H1 (cell line): ENCODE results near the gene RAB3C. TPM values are rescaled to one million over a fixed set of nuclear protein-coding genes. Genes with fewer than 3 reads are reported as not detected.
"Not testable (repeated sequence)": the region's sequence is repeated elsewhere in the genome, so short reads cannot be mapped to it uniquely, and the experiment has no call there.

Source experiments
- CTCF ChIA-PET: fragments of 300-600 bp; sonication (Branson Sonifier 250); formaldehyde crosslinking; loops from one replicate; lab custom pipeline; 2021; ENCODE audit not compliant: partially characterized antibody; lab: Charles Lee
- POLR2A ChIA-PET: fragments of 300-600 bp; sonication (Branson Sonifier 250); formaldehyde crosslinking; loops from one replicate; lab custom pipeline; 2021; ENCODE audit warnings: inconsistent platforms; ENCODE audit not compliant: partially characterized antibody; lab: Charles Lee
- DNase-seq, 2 experiments: peaks; one replicate each; pipeline versions ENCODE4 v3.0.0 to v3.0.0-alpha.2; 2010 to 2022; ENCODE audit warnings: low spot score in 2 of 2, low read depth in 1 of 2, mixed read lengths in 1 of 2
- FAIRE-seq: peaks from 2 replicates; lab custom pipeline; 2011; peaks lifted over from hg19 to GRCh38; lab: Jason Lieb, UNC
- H2AFZ ChIP-seq: 2 replicates; pipeline ENCODE4 v1.8.1; 2012; ENCODE audit warnings: low read length, inconsistent platforms
- H2AK5ac ChIP-seq: 2 replicates; pipeline ENCODE4 v1.6.1; 2013; ENCODE audit warnings: low read depth, low read length
- H2BK120ac ChIP-seq: replicated peaks from 2 replicates; pipeline ENCODE3; 2013; ENCODE audit warnings: low read depth, low read length, inconsistent platforms
- H2BK12ac ChIP-seq: 2 replicates; pipeline ENCODE4 v1.6.1; 2013; ENCODE audit warnings: low read depth, low read length
- H2BK15ac ChIP-seq: 2 replicates; pipeline ENCODE4 v1.6.1; 2013; ENCODE audit warnings: low read length
- H2BK20ac ChIP-seq: 2 replicates; pipeline ENCODE4 v1.6.1; 2013; ENCODE audit warnings: low read length
- H2BK5ac ChIP-seq: 2 replicates; pipeline ENCODE4 v1.6.1; 2013; ENCODE audit warnings: low read depth, low read length
- H3K14ac ChIP-seq: 2 replicates; pipeline ENCODE4 v1.6.1; 2013; ENCODE audit warnings: inconsistent platforms; ENCODE audit not compliant: insufficient read length
- H3K18ac ChIP-seq: 2 replicates; pipeline ENCODE4 v1.6.1; 2013; ENCODE audit warnings: low read length; ENCODE audit errors: extremely low read depth
- H3K23ac ChIP-seq: 2 replicates; pipeline ENCODE4 v1.6.1; 2013; ENCODE audit warnings: inconsistent platforms; ENCODE audit not compliant: insufficient read length
- H3K23me2 ChIP-seq: 2 replicates; pipeline ENCODE4 v1.6.1; 2013; ENCODE audit warnings: low read depth, low read length
- H3K27ac ChIP-seq: 2 replicates; pipeline ENCODE4 v1.6.1; 2011; ENCODE audit warnings: low read depth, low read length, inconsistent platforms
- H3K27me3 ChIP-seq, 4 experiments: replicated peaks in 1 of 4; 1 replicate in 1 of 4; 2 replicates in 3 of 4; pipeline versions ENCODE4 v1.6.1 to v1.8.1; 2011 to 2013; ENCODE audit warnings: low read length in 3 of 4, mild to moderate bottlenecking in 3 of 4, inconsistent platforms in 2 of 4, mixed read lengths in 2 of 4, moderate library complexity in 1 of 4; ENCODE audit not compliant: control insufficient read depth in 3 of 4, insufficient read depth in 3 of 4; ENCODE audit errors: extremely low read depth in 1 of 4
- H3K36me3 ChIP-seq, 4 experiments: 2 replicates each; pipeline versions ENCODE4 v1.6.1 to v1.8.1; 2011 to 2013; ENCODE audit warnings: mild to moderate bottlenecking in 4 of 4, low read length in 3 of 4, moderate library complexity in 2 of 4, control low read depth in 1 of 4, inconsistent platforms in 1 of 4; ENCODE audit not compliant: insufficient read depth in 4 of 4, control insufficient read depth in 2 of 4
- H3K4ac ChIP-seq: replicated peaks from 2 replicates; pipeline ENCODE3; 2013; ENCODE audit warnings: low read length, low read depth, mixed read lengths, inconsistent platforms; ENCODE audit not compliant: insufficient read length
- H3K4me1 ChIP-seq, 4 experiments: replicated peaks in 1 of 4; 1 replicate in 1 of 4; 2 replicates in 3 of 4; pipeline versions ENCODE4 v1.6.1 to v1.8.1; 2011 to 2013; ENCODE audit warnings: low read length in 3 of 4, inconsistent platforms in 2 of 4, mixed read lengths in 1 of 4; ENCODE audit not compliant: insufficient read depth in 4 of 4, control insufficient read depth in 3 of 4
- H3K4me2 ChIP-seq, 2 experiments: 2 replicates each; pipeline versions ENCODE4 v1.6.1 to v1.8.1; 2011 to 2013; ENCODE audit warnings: low read depth in 2 of 2, low read length in 2 of 2, control low read depth in 1 of 2, inconsistent platforms in 1 of 2, mild to moderate bottlenecking in 1 of 2; ENCODE audit not compliant: insufficient read depth in 1 of 2
- H3K4me3 ChIP-seq, 4 experiments: fragments of 200-600, 300-600 bp in 1 of 4; sonication (generic), shearing (Covaris generic), sonication (Bioruptor Twin) in 1 of 4; 2 replicates each; pipeline versions ENCODE4 v1.5.1 to v1.8.1; 2011 to 2016; ENCODE audit warnings: low read length in 4 of 4, low read depth in 3 of 4, control low read depth in 2 of 4, inconsistent platforms in 2 of 4, mild to moderate bottlenecking in 2 of 4, mixed read lengths in 1 of 4, moderate library complexity in 1 of 4; ENCODE audit not compliant: insufficient read depth in 2 of 4; ENCODE audit errors: extremely low read depth in 1 of 4
- H3K56ac ChIP-seq: replicated peaks from 2 replicates; pipeline ENCODE3; 2013; ENCODE audit warnings: low read depth, mild to moderate bottlenecking, mixed read lengths, low read length, inconsistent platforms; ENCODE audit not compliant: insufficient read length
- H3K79me1 ChIP-seq: 2 replicates; pipeline ENCODE4 v1.6.1; 2013; ENCODE audit warnings: low read depth, low read length, control low read depth
- H3K79me2 ChIP-seq, 2 experiments: 2 replicates each; pipeline versions ENCODE4 v1.6.1 to v1.8.1; 2012 to 2013; ENCODE audit warnings: low read length in 2 of 2, mild to moderate bottlenecking in 2 of 2, inconsistent platforms in 1 of 2; ENCODE audit not compliant: insufficient read depth in 2 of 2, control insufficient read depth in 1 of 2
- H3K9ac ChIP-seq, 4 experiments: replicated peaks in 1 of 4; 1 replicate in 1 of 4; 2 replicates in 3 of 4; pipeline versions ENCODE4 v1.6.1 to v1.8.1; 2011 to 2013; ENCODE audit warnings: low read depth in 3 of 4, low read length in 3 of 4, control low read depth in 2 of 4, mild to moderate bottlenecking in 2 of 4, moderate library complexity in 2 of 4, inconsistent platforms in 1 of 4; ENCODE audit errors: extremely low read depth in 1 of 4
- H3K9me3 ChIP-seq, 2 experiments: 2 replicates each; pipeline versions ENCODE4 v1.6.1 to v1.8.1; 2012 to 2013; ENCODE audit warnings: mild to moderate bottlenecking in 2 of 2, moderate library complexity in 2 of 2, control low read depth in 1 of 2, inconsistent platforms in 1 of 2, low read depth in 1 of 2, low read length in 1 of 2, mixed read lengths in 1 of 2; ENCODE audit not compliant: insufficient read depth in 2 of 2
- H4K20me1 ChIP-seq, 2 experiments: replicated peaks in 1 of 2; 2 replicates each; pipeline versions ENCODE3 to v1.8.1; 2011 to 2013; ENCODE audit warnings: inconsistent platforms in 2 of 2, low read length in 2 of 2, mild to moderate bottlenecking in 1 of 2; ENCODE audit not compliant: insufficient read depth in 2 of 2, control insufficient read depth in 1 of 2
- H4K5ac ChIP-seq: 2 replicates; pipeline ENCODE4 v1.6.1; 2013; ENCODE audit warnings: low read length, low read depth, mixed read lengths, inconsistent platforms; ENCODE audit not compliant: insufficient read length
- H4K8ac ChIP-seq: 2 replicates; pipeline ENCODE4 v1.8.0; 2013; ENCODE audit warnings: mild to moderate bottlenecking, moderate library complexity, low read length, inconsistent platforms; ENCODE audit not compliant: insufficient read depth; ENCODE audit errors: extremely low read depth
- H4K91ac ChIP-seq: replicated peaks from 2 replicates; pipeline ENCODE3; 2013; ENCODE audit warnings: low read length, mixed read lengths, inconsistent platforms; ENCODE audit not compliant: insufficient read length
- WGBS, 2 experiments: shearing (Covaris generic) in 1 of 2; methylation state at CpG; one replicate each; pipeline versions ENCODE4 v1.1.6 to v1.1.7; 2013 to 2015; ENCODE audit warnings: low lambda C conversion rate in 2 of 2, mixed read lengths in 2 of 2, inconsistent platforms in 1 of 2, low coverage in 1 of 2, missing lambda C conversion rate in 1 of 2; ENCODE audit not compliant: insufficient replicate concordance in 2 of 2, insufficient coverage in 1 of 2, insufficient read length in 1 of 2; ENCODE audit errors: extremely low coverage in 1 of 2, missing lambda C conversion rate in 1 of 2; 5-methylcytosine and 5-hydroxymethylcytosine counted together
- polyA plus RNA-seq, 7 experiments: library from polyadenylated mRNA; depleted of rRNA in 3 of 7; stranded (reverse) in 5 of 7; unstranded in 2 of 7; fragments of >200 nt in 5 of 7; fragments of 200-250 nt in 2 of 7; gene quantifications; 1 replicate in 5 of 7; 2 replicates in 1 of 7; 4 replicates in 1 of 7; pipeline versions ENCODE4 v1.2.1 to v1.2.3, GENCODE V29; 2011 to 2013; ENCODE audit warnings: missing spikeins in 2 of 7, mixed read lengths in 2 of 7
- total RNA-seq: library from RNA; stranded (reverse); fragmentation: NEBNext Ultra II Directional; extraction: Animal tissue kit (Norgen Biotek cat#: 25700); gene quantifications from 2 replicates; pipeline ENCODE4 v1.2.1, GENCODE V29; 2021

Gene RAB3C
- total and polyA plus RNA-seq, 2 of the 8 experiments (the other 6 are each of a cell fraction or from before 2014, with no cell fraction given): 14.7 to 18.3 TPM

GRCh38 chr5:58563016-58563700 is 19.7 kb upstream of the RAB3C start:
- H3K56ac ChIP-seq, H3K27ac ChIP-seq, H4K8ac ChIP-seq, H3K27me3 ChIP-seq, DNase-seq, H2BK5ac ChIP-seq, H3K23me2 ChIP-seq, H4K5ac ChIP-seq, H2BK120ac ChIP-seq, H2BK15ac ChIP-seq, H3K4me2 ChIP-seq, H3K79me1 ChIP-seq, H3K4me1 ChIP-seq, H3K4ac ChIP-seq, H2BK12ac ChIP-seq, POLR2A ChIA-PET, H3K23ac ChIP-seq, H3K9ac ChIP-seq, H2BK20ac ChIP-seq, H3K79me2 ChIP-seq, H4K91ac ChIP-seq, FAIRE-seq, H3K18ac ChIP-seq, H3K14ac ChIP-seq, H4K20me1 ChIP-seq, H3K4me3 ChIP-seq, H2AK5ac ChIP-seq, H2AFZ ChIP-seq, CTCF ChIA-PET: not testable (repeated sequence)
- 79% methylated on average over 18 of the region's 33 CpGs; no CpG with 5 or more reads in 1 of the 2 experiments for WGBS, 2 experiments
- peaks cover 0 to 12% (median 0%) of the 10 kb centered on the region in 4 experiments; a peak in 1 of 8 replicates for H3K36me3 ChIP-seq
- H3K9me3 ChIP-seq: peaks cover 0 to 22% of the 10 kb centered on the region in 2 experiments; a peak in 2 of 4 replicates
